Measurements from ENCODE around the gene COP1. TPM values are rescaled to one million over a fixed set of nuclear protein-coding genes. Genes with fewer than 3 reads are reported as not detected.

The COP1 gene
- polyA plus RNA-seq, 3 donors = 44.0 to 74.2 (median 68.6) TPM

DNA sequence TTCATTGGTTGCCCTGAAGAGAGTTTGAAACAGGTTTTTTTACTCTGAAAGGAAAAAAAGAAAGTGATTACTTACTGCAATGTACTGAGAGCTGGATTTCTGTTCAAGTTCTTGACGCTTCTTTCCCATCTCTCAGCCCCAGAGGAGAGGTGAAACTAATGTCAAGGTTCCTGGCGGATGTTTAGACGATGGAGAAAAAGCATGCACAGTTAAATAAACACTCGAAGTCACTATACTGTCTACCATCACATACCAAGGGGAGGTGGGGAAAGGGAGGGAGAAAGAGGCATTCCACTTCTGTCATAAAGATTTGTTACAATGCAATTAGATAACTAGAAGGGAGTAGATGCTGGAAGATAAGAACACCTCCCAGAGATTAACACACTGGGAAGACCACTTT is 286.7 kb downstream of the COP1 start:
- H3K9me3 Mint-ChIP-seq = peaks cover 2 to 11% (median 6%) of the 10 kb centered on the region in 7 donors
- TF ChIP-seq, protein P1, sequence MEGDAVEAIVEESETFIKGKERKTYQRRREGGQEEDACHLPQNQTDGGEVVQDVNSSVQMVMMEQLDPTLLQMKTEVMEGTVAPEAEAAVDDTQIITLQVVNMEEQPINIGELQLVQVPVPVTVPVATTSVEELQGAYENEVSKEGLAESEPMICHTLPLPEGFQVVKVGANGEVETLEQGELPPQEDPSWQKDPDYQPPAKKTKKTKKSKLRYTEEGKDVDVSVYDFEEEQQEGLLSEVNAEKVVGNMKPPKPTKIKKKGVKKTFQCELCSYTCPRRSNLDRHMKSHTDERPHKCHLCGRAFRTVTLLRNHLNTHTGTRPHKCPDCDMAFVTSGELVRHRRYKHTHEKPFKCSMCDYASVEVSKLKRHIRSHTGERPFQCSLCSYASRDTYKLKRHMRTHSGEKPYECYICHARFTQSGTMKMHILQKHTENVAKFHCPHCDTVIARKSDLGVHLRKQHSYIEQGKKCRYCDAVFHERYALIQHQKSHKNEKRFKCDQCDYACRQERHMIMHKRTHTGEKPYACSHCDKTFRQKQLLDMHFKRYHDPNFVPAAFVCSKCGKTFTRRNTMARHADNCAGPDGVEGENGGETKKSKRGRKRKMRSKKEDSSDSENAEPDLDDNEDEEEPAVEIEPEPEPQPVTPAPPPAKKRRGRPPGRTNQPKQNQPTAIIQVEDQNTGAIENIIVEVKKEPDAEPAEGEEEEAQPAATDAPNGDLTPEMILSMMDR (IDR thresholded peaks at IDR 0.05) = no peak
- H3K27ac ChIP-seq (ENCODE audit: low read depth in 1 of 2, low read length in 2 of 2) = no peak overlapping the region
- DNase-seq = no peak
- no peaks in the 10 kb centered on the region for H4K20me1 ChIP-seq (ENCODE audit: insufficient read depth, low read length)
- no peak overlapping the region for H2AFZ ChIP-seq (ENCODE audit: insufficient read depth, low read depth, low read length, poor library complexity, severe bottlenecking)
- no peaks in the 10 kb centered on the region for H3K4me1 Mint-ChIP-seq
- no peak overlapping the region for H3K4me2 ChIP-seq (replicated peaks; ENCODE audit: extremely low read depth, low read length, poor library complexity, severe bottlenecking)
- H3K9me3 ChIP-seq (replicated peaks in 1 of 2; ENCODE audit: control insufficient read depth in 1 of 2, insufficient read depth in 1 of 2, low read length in 2 of 2) = no peaks in the 10 kb centered on the region
- H3K4me3 Mint-ChIP-seq = no peak overlapping the region
- no peak overlapping the region for H3K4me3 ChIP-seq (replicated peaks in 1 of 3; ENCODE audit: low read depth in 2 of 3, low read length in 3 of 3)
- H3K36me3 Mint-ChIP-seq = peaks cover 20 to 25% of the 10 kb centered on the region in 2 donors
- no peaks in the 10 kb centered on the region for H3K79me2 ChIP-seq (ENCODE audit: insufficient read depth, low read length)
- no peaks in the 10 kb centered on the region for H3K4me1 ChIP-seq (ENCODE audit: control insufficient read depth in 1 of 2, insufficient read depth in 2 of 2, low read length in 2 of 2)
- no peak overlapping the region for H3K9ac ChIP-seq (ENCODE audit: insufficient read depth, low read length, poor library complexity, severe bottlenecking)
- intact Hi-C loops (cut with micrococcal nuclease) = no loop called here
- no peak overlapping the region for H3K27ac Mint-ChIP-seq
- peaks cover 0 to 3% of the 10 kb centered on the region in 2 donors for H3K36me3 ChIP-seq (replicated peaks in 1 of 2; ENCODE audit: control insufficient read depth in 1 of 2, insufficient read depth in 2 of 2, low read length in 2 of 2)
- H3K27me3 Mint-ChIP-seq (ENCODE audit: low read depth in 3 of 3) = peaks cover 0 to 2% (median 0%) of the 10 kb centered on the region in 3 donors
- WGBS (ENCODE audit: insufficient coverage) = no CpG with 5 or more reads among the region's 4 CpGs
- H3K27me3 ChIP-seq (ENCODE audit: control insufficient read depth in 2 of 2, insufficient read depth in 2 of 2, low read length in 2 of 2) = no peaks in the 10 kb centered on the region

- H3K36me3 ChIP-seq (replicated peaks in 1 of 2; ENCODE audit: control insufficient read depth in 1 of 2, insufficient read depth in 2 of 2, low read length in 2 of 2) = peaks cover 0 to 3% of the 10 kb centered on the region in 2 donors
- intact Hi-C loops (cut with micrococcal nuclease) = no loop called here
- Mint-ChIP-seq H3K27me3 (ENCODE audit: low read depth in 3 of 3) (peaks cover 0 to 2% (median 0%) of the 10 kb centered on the region in 3 donors), H3K4me1 (no peaks in the 10 kb centered on the region), H3K27ac (no peak overlapping the region), H3K9me3 (peaks cover 2 to 11% (median 6%) of the 10 kb centered on the region in 7 donors), H3K4me3 (no peak overlapping the region), H3K36me3 (peaks cover 20 to 24% of the 10 kb centered on the region in 2 donors)
- H2AFZ ChIP-seq (ENCODE audit: insufficient read depth, low read depth, low read length, poor library complexity, severe bottlenecking) = no peak overlapping the region
- H3K27ac ChIP-seq (ENCODE audit: low read depth in 1 of 2, low read length in 2 of 2) = no peak overlapping the region
- no peak overlapping the region for H3K4me2 ChIP-seq (replicated peaks; ENCODE audit: extremely low read depth, low read length, poor library complexity, severe bottlenecking)
- no peaks in the 10 kb centered on the region for H3K79me2 ChIP-seq (ENCODE audit: insufficient read depth, low read length)
- TF ChIP-seq, protein P1 (IDR thresholded peaks at IDR 0.05) = no peak
- 100% methylated on average over 1 of the region's 1 CpG for WGBS (ENCODE audit: insufficient coverage)
- no peaks in the 10 kb centered on the region for H4K20me1 ChIP-seq (ENCODE audit: insufficient read depth, low read length)
- no peaks in the 10 kb centered on the region for H3K9me3 ChIP-seq (replicated peaks in 1 of 2; ENCODE audit: control insufficient read depth in 1 of 2, insufficient read depth in 1 of 2, low read length in 2 of 2)
- H3K4me3 ChIP-seq (replicated peaks in 1 of 3; ENCODE audit: low read depth in 2 of 3, low read length in 3 of 3) = no peak overlapping the region
- H3K9ac ChIP-seq (ENCODE audit: insufficient read depth, low read length, poor library complexity, severe bottlenecking) = no peak overlapping the region
- H3K4me1 ChIP-seq (ENCODE audit: control insufficient read depth in 1 of 2, insufficient read depth in 2 of 2, low read length in 2 of 2) = no peaks in the 10 kb centered on the region
- no peak for DNase-seq
- no peaks in the 10 kb centered on the region for H3K27me3 ChIP-seq (ENCODE audit: control insufficient read depth in 2 of 2, insufficient read depth in 2 of 2, low read length in 2 of 2)
Observed at GRCh38 chr1:175919001-175919400, 288.1 kb downstream of the COP1 start.

Measured in CD14-positive monocyte (primary cell).